BJ (cell line): ENCODE measurements around the gene UBE3D. TPM values are rescaled to one million over a fixed set of nuclear protein-coding genes. Genes with fewer than 3 reads are reported as not detected.

Experiments
- CTCF ChIA-PET: fragments of 350-600 bp; formaldehyde crosslinking; extraction: SDS; loops from one replicate; lab custom pipeline; 2021; ENCODE audit warnings: antibody characterized with exemption, inconsistent platforms; lab: Yijun Ruan, JAX
- POLR2A ChIA-PET: fragments of 300-600 bp; sonication (Branson Sonifier 250); formaldehyde crosslinking; extraction: SDS; loops from one replicate; lab custom pipeline; 2021; ENCODE audit warnings: antibody characterized with exemption; lab: Charles Lee
- DNase-seq: peaks from one replicate; pipeline ENCODE4 v3.0.0-alpha.2; 2011; ENCODE audit warnings: low read depth
- H3K27me3 ChIP-seq: 2 replicates; pipeline ENCODE4 v1.6.0; 2011; ENCODE audit warnings: low read length; ENCODE audit not compliant: control insufficient read depth, insufficient read depth
- H3K36me3 ChIP-seq: 2 replicates; pipeline ENCODE4 v1.5.1; 2011; ENCODE audit warnings: low read length; ENCODE audit not compliant: control insufficient read depth, insufficient read depth
- H3K4me3 ChIP-seq: 2 replicates; pipeline ENCODE4 v1.5.1; 2011; ENCODE audit warnings: low read depth, mild to moderate bottlenecking, control low read depth, low read length
- CTCF ChIP-seq: IDR thresholded peaks from 2 replicates; pipeline ENCODE4 v1.5.1; 2011; ENCODE audit warnings: low read depth, mild to moderate bottlenecking, control low read depth, inconsistent platforms, low read length, moderate library complexity; ENCODE audit not compliant: insufficient read depth
- polyA plus RNA-seq: library from polyadenylated mRNA; depleted of rRNA; stranded (reverse); fragments of >200 nt; gene quantifications from 2 replicates; pipeline ENCODE4 v1.2.3, GENCODE V29; 2011

UBE3D gene
- polyA plus RNA-seq, 1 experiment = 2.1 TPM

GRCh38 chr6:82878812-82879211 lies 186.8 kb downstream of the UBE3D start:
- no peak for DNase-seq
- POLR2A ChIA-PET = no interaction called here

GRCh38 chr6:82877213-82878195 lies 188.1 kb downstream of the UBE3D start:
- DNase-seq = no peak
- ChIA-PET CTCF (no interaction called here), POLR2A (no interaction called here)
- Histone ChIP-seq H3K27me3 (no peaks in the 10 kb centered on the region; the same call in 1 of the 2 replicates), H3K36me3 (no peaks in the 10 kb centered on the region), H3K4me3 (no peak overlapping the region)
- no peak for TF ChIP-seq CTCF

More at GRCh38 chr6:82878812-82879211, 186.8 kb downstream of the UBE3D start:
- no peaks in the 10 kb centered on the region for H3K36me3 ChIP-seq
- CTCF ChIA-PET = no interaction called here
- TF ChIP-seq CTCF = no peak
- H3K4me3 ChIP-seq = no peak overlapping the region
- no peaks in the 10 kb centered on the region; the same call in 1 of the 2 replicates for H3K27me3 ChIP-seq

- Histone ChIP-seq H3K4me3 (no peak overlapping the region), H3K36me3 (no peaks in the 10 kb centered on the region), H3K27me3 (no peaks in the 10 kb centered on the region; the same call in 1 of the 2 replicates)
- ChIA-PET CTCF (no interaction called here), POLR2A (no interaction called here)
- no peak for TF ChIP-seq CTCF
- DNase-seq = peak; percentile 31
These were observed 190.0 kb downstream of the UBE3D start for GRCh38 chr6:82875573-82876185.

GRCh38 chr6:82874867-82875266 lies 190.8 kb downstream of the UBE3D start:
- DNase-seq = no peak
- ChIA-PET POLR2A (no interaction called here), CTCF (no interaction called here)
- Histone ChIP-seq H3K36me3 (no peaks in the 10 kb centered on the region), H3K27me3 (no peaks in the 10 kb centered on the region), H3K4me3 (no peak overlapping the region)
- TF ChIP-seq CTCF = no peak

GRCh38 chr6:82872185-82872584 lies 193.5 kb downstream of the UBE3D start:
- Histone ChIP-seq H3K4me3 (no peak overlapping the region), H3K36me3 (no peaks in the 10 kb centered on the region), H3K27me3 (no peaks in the 10 kb centered on the region)
- TF ChIP-seq CTCF = no peak
- no peak for DNase-seq
- ChIA-PET CTCF (interaction anchor here (0.8 kb wide), 1 partner anchor 23 kb away, joined by 3 read pairs; no protein-coding TSS in a partner anchor), POLR2A (no interaction called here)
